ENCODE results near the gene CHRNG. TPM values are rescaled to one million over a fixed set of nuclear protein-coding genes. Genes with fewer than 3 reads are reported as not detected.
A peak's percentile ranks its signal among the peaks of the same experiment; 100 is the strongest.

The CHRNG gene
- total and polyA plus RNA-seq, 2 experiments from 2014 or later: not detected

GRCh38 chr2:232512602-232513001 lies 26.9 kb upstream of the CHRNG start:
- DNase-seq (ENCODE audit: low spot score): no peak
- TF ChIP-seq ZNF462 (CRISPR knock-in tag; IDR thresholded peaks at IDR 0.05) (no peak), ZNF114 (CRISPR knock-in tag; IDR thresholded peaks at IDR 0.05) (no peak), CREB1 (CRISPR knock-in tag; IDR thresholded peaks at IDR 0.05; ENCODE audit: low read depth) (no peak), EZH2phosphoT487 (IDR thresholded peaks at IDR 0.05; ENCODE audit: unreplicated experiment) (no peak), STAT1 (IDR thresholded peaks at IDR 0.05; ENCODE audit: unreplicated experiment) (no peak), EZH2 (IDR thresholded peaks at IDR 0.05; ENCODE audit: low read depth, unreplicated experiment) (no peak), REST (IDR thresholded peaks at IDR 0.05; ENCODE audit: unreplicated experiment) (no peak), ZNF331 (CRISPR knock-in tag; IDR thresholded peaks at IDR 0.05; ENCODE audit: low read depth) (no peak), ETS1 (IDR thresholded peaks at IDR 0.05) (no peak), NANOG (IDR thresholded peaks at IDR 0.05; ENCODE audit: borderline replicate concordance) (no peak)
- Histone ChIP-seq H3K4me1 (ENCODE audit: insufficient read depth) (no peaks in the 10 kb centered on the region), H4K20me1 (replicated peaks; ENCODE audit: insufficient read depth) (no peaks in the 10 kb centered on the region), H3K4me2 (no peak overlapping the region), H3F3A (replicated peaks; ENCODE audit: low read depth) (0 out of 2 replicates have a peak, but pooled peaks cover 2% of the 10 kb centered on the region), H3K27me3 (ENCODE audit: insufficient read depth) (no peaks in the 10 kb centered on the region), H2AFZ (no peak overlapping the region), H3K9me2 (ENCODE audit: insufficient read depth) (no peaks in the 10 kb centered on the region), H3K27ac (ENCODE audit: low read depth) (no peak overlapping the region), H3K36me3 (ENCODE audit: insufficient read depth) (no peaks in the 10 kb centered on the region), H3K79me2 (replicated peaks; ENCODE audit: insufficient read depth) (no peaks in the 10 kb centered on the region), H3K4me3 (no peak overlapping the region)
- Mint-ChIP-seq H3K27ac (no peak overlapping the region), H3K27me3 (ENCODE audit: insufficient read depth, low read depth, poor library complexity) (peaks cover 7% of the 10 kb centered on the region), H3K4me3 (no peak overlapping the region), H3K9me3 (no peaks in the 10 kb centered on the region; the same call in 2 of the 3 replicates), H3K36me3 (ENCODE audit: low read depth) (no peaks in the 10 kb centered on the region), H3K4me1 (peaks cover 7% of the 10 kb centered on the region)
- peak; percentile 45 for ATAC-seq
